Measurements from ENCODE around the gene MYT1.

MYT1 gene

GRCh38 chr20:64140061-64140931 is 24.0 kb upstream of the MYT1 start:
- no peak for DNase-seq (ENCODE audit: low read depth)

- DNase-seq (ENCODE audit: low read depth): no peak
These were observed 23.3 kb upstream of the MYT1 start for GRCh38 chr20:64140956-64141355.

DNA sequence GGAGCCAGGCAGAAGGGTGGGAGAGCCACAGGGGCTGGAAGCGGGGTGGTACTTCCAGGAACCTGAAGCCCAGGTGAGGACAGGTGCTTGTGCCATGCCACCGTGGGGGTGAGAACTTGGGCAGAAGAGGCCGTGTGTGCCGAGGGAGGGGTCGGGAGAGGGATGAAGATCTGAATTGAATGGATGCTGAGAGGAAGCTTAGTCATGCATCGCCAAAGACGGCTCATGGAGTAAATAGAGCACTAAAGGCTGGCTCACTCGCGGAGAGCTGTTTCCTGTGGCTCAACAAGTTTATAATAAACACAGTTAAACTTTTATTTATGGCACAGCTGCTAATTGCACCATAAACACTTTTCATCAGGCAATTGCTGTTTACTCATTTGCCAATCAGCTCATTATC is 21.7 kb upstream of the MYT1 start:
- no peak for DNase-seq (ENCODE audit: low read depth)

DNA sequence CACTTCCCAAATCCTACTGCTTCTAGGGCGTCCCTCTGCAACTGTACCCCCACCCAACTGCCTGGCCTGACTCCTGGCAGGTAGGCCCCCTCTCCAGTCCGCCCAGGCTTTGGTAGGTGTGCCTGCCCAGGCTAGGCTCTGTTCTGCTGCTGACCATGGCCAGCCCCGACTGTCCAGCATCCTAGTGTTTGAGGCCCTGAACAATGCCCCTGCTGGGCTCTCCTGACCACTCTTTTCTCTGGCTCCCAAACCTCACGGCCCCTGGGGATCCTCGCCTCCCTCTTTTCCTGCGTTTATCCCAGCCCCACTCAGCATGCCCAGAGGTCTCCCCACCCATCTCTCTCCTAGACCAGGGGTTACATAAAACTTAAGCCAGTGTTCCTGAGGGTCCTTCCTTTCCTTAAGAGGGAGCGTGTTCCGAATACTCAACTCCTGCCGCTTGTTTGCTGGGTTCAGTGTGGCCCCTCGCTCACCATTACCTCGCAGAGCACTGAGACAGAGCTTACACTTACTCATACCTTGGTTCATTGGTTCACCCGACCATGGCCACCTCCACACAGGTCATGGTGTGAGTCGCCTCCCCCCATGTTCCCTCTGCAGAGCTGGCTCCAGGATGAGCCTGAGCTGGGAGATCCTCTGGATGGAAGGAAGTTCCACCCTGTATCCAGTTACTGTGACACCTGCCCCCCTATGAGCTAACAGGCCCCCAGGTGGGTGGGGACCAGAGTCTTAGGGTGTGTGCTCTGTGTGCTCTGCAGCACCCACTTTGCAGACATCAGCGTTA is 21.0 kb upstream of the MYT1 start:
- DNase-seq (ENCODE audit: low read depth): no peak

DNA sequence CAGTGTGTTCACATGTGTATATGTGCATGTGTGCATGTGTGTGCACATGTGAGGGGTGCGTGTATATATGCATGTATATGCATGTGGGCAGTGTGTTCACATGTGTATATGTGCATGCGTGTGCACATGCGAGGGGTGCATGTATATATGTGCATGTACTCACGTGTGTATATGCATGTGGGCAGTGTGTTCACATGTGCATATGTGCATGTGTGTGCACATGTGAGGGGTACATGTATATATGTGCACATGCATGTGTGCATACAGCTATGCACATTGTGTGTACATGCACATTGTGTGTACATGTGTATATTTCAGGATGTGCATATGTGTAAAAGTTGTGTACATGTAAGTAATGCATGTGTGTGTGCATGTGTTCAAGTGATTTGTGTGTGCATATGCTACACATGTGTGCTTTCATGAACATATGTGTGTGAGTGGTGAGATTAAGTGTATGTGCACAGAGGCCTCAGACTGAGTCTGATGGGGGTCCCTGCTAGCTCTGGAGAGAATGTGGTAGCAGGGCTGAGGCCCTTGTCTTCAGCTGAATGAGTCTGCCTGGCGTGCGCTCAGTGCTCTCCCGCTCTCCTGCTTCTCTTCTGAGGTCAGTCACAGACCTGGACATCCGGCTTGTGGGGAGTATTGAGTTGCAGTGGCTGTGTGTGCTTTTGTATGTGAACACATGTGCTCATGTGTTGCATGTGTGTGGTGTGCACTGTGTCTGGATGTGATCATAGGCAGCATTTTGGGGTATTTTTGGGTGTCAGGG is 19.9 kb upstream of the MYT1 start:
- DNase-seq (ENCODE audit: low read depth): no peak

GRCh38 chr20:64145458-64146300 is 18.6 kb upstream of the MYT1 start:
- DNase-seq (ENCODE audit: low read depth): no peak

DNA sequence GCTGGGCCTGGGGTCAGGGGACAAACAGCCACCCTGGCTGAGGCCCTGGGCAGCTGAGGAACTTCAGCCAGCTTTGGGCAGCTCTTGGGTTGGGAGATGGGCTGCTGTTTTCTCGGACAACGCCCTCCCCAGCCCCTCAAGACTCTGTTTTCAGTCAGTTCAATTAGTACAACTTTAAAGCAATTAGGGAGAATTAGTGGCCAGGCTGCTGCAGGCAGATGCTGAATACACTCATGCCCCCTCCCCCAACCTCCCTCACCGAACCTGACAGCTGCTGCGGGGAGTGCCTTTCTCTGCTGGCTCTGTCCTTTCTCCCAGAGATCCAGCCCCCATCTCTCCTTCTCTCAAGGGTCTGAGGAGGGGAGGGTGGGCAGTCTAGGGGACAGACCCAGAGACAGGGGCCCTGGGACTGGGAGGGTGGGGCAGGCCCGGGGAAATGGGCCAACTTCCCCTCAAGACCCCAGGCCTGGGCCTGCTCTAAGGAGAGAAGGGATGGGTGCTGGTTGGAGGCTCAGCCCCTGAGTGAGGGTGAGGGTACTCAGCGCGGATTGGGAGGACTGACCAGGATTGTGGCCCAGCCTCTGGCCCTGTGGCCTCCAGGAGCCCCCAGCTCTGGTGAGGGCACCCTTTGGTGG is 17.8 kb upstream of the MYT1 start:
- DNase-seq (ENCODE audit: low read depth): no peak

GRCh38 chr20:64146936-64147477 is 17.2 kb upstream of the MYT1 start:
- DNase-seq (ENCODE audit: low read depth): no peak

GRCh38 chr20:64148581-64148980 is 15.7 kb upstream of the MYT1 start:
- DNase-seq (ENCODE audit: low read depth): no peak

DNA sequence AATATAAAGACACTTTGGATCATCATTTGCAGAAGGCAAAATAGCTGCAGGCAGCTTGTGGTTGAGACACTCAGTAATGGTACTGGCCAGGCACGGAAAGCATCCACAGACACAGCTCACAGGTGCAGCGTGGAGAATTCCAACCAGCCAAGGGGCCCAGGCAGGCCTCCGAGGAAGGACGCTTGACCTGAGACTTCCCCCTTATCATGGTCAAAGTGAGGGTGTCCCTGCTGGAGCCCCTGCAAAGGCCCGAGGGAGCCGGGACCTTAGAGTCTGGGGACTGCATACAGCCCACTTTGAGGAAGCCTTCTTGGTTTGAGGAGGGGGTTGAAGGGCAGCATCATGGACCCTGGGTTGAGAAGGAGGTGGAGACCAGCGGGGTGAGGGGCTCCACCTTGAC is 15.1 kb upstream of the MYT1 start:
- DNase-seq (ENCODE audit: low read depth): no peak

DNA sequence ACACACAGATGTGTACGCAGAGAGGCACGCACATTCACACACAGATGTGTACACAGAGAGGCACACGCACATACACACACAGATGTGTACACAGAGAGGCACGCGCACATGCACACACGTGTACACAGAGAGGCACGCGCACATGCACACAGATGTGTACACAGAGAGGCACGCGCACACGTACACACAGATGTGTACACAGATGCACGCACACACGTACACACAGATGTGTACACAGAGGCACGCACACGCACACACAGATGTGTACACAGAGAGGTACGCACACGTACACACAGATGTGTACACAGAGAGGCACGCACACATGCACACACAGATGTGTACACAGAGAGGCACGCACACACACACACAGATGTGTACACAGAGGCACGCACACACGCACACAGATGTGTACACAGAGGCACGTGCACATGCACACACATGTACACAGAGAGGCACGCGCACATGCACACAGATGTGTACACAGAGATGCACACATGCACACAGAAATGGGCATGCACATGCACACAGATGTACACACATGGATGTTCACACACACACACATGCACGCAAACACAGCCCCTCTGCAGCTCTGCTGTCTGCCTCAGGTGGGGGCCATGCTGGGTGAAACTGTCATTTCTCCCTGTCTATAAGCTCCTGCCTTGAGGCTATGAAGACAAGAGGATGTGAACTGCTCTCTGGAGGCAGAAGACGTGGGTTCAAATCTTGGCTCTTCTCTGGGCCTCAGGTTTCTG is 14.3 kb upstream of the MYT1 start:
- DNase-seq (ENCODE audit: low read depth): no peak

- no peak for DNase-seq (ENCODE audit: low read depth)
These were observed 13.3 kb upstream of the MYT1 start for GRCh38 chr20:64150756-64151632.

- no peak for DNase-seq (ENCODE audit: low read depth)
These were observed 12.4 kb upstream of the MYT1 start for GRCh38 chr20:64151633-64152530.

DNA sequence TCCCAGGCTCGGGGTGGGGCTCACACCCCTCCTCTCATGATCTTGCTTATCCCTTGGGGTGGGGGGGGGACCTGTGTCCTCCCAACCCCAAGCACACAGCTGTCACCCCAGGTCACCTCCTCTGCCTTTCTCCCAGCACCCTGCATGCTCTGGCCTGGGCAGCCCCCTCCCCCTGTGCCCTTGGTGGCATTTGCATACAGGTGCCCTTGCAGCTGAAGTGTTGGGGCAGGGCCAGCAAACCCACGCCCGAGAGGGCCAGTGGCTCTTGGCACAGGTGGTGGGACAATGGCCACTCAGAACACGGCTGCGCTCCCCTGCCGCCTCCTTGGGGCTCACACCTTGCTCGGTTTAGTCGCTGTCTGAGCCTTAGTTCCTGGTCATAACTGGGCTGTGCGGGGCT is 11.3 kb upstream of the MYT1 start:
- DNase-seq (ENCODE audit: low read depth): no peak

GRCh38 chr20:64153410-64153809 is 10.8 kb upstream of the MYT1 start:
- no peak for DNase-seq (ENCODE audit: low read depth)

- DNase-seq (ENCODE audit: low read depth): no peak
These were observed 10.2 kb upstream of the MYT1 start for GRCh38 chr20:64153861-64154589.

DNA sequence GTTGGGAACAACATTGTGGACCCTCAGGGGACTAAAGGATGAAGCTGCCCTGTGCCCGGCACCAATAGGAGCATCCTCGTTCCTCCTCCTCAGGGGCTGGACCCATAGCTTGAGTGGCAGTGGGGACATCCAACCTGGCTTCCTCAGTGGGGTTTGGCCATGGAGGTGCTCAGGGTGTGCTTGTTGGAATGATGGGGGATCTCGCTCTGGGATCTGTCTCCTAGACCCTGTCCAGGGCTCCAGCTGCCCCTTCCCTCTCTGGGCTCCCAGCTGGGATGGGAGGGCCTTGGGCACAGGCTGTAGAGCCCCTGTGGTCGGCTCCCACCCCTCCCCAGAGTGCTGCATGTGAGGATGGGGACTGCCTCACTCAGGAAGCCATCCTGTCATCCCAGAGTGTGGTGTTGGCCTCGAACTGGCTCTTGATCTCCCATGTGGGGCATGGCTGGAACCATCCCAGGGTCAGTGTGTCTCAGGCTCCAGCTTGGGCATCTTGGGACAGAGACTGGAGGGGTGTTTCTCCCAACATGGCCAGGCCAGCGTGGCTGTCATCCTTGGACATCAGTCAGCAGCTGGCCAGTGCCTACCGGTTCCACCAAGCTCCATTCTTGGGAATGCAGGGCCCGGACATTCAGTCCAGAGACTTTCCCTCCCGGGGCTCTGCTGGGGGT is 9.5 kb upstream of the MYT1 start:
- DNase-seq (ENCODE audit: low read depth): no peak

All from non-pigmented ciliary epithelial cell (primary cell).